H1 (cell line): ENCODE data around the gene TSC22D4. TPM values are rescaled to one million over a fixed set of nuclear protein-coding genes. Genes with fewer than 3 reads are reported as not detected.

Experiments
- CTCF ChIA-PET: fragments of 300-600 bp; sonication (Branson Sonifier 250); formaldehyde crosslinking; loops from one replicate; lab custom pipeline; 2021; ENCODE audit not compliant: partially characterized antibody; lab: Charles Lee
- POLR2A ChIA-PET: fragments of 300-600 bp; sonication (Branson Sonifier 250); formaldehyde crosslinking; loops from one replicate; lab custom pipeline; 2021; ENCODE audit warnings: inconsistent platforms; ENCODE audit not compliant: partially characterized antibody; lab: Charles Lee
- DNase-seq, 2 experiments: peaks; one replicate each; pipeline versions ENCODE4 v3.0.0 to v3.0.0-alpha.2; 2010 to 2022; ENCODE audit warnings: low spot score in 2 of 2, low read depth in 1 of 2, mixed read lengths in 1 of 2
- FAIRE-seq: peaks from 2 replicates; lab custom pipeline; 2011; peaks lifted over from hg19 to GRCh38; lab: Jason Lieb, UNC
- H2AFZ ChIP-seq: 2 replicates; pipeline ENCODE4 v1.8.1; 2012; ENCODE audit warnings: low read length, inconsistent platforms
- H2AK5ac ChIP-seq: 2 replicates; pipeline ENCODE4 v1.6.1; 2013; ENCODE audit warnings: low read depth, low read length
- H2BK120ac ChIP-seq: replicated peaks from 2 replicates; pipeline ENCODE3; 2013; ENCODE audit warnings: low read depth, low read length, inconsistent platforms
- H2BK12ac ChIP-seq: 2 replicates; pipeline ENCODE4 v1.6.1; 2013; ENCODE audit warnings: low read depth, low read length
- H2BK15ac ChIP-seq: 2 replicates; pipeline ENCODE4 v1.6.1; 2013; ENCODE audit warnings: low read length
- H2BK20ac ChIP-seq: 2 replicates; pipeline ENCODE4 v1.6.1; 2013; ENCODE audit warnings: low read length
- H2BK5ac ChIP-seq: 2 replicates; pipeline ENCODE4 v1.6.1; 2013; ENCODE audit warnings: low read depth, low read length
- H3K14ac ChIP-seq: 2 replicates; pipeline ENCODE4 v1.6.1; 2013; ENCODE audit warnings: inconsistent platforms; ENCODE audit not compliant: insufficient read length
- H3K18ac ChIP-seq: 2 replicates; pipeline ENCODE4 v1.6.1; 2013; ENCODE audit warnings: low read length; ENCODE audit errors: extremely low read depth
- H3K23ac ChIP-seq: 2 replicates; pipeline ENCODE4 v1.6.1; 2013; ENCODE audit warnings: inconsistent platforms; ENCODE audit not compliant: insufficient read length
- H3K23me2 ChIP-seq: 2 replicates; pipeline ENCODE4 v1.6.1; 2013; ENCODE audit warnings: low read depth, low read length
- H3K27ac ChIP-seq: 2 replicates; pipeline ENCODE4 v1.6.1; 2011; ENCODE audit warnings: low read depth, low read length, inconsistent platforms
- H3K27me3 ChIP-seq, 4 experiments: replicated peaks in 1 of 4; 1 replicate in 1 of 4; 2 replicates in 3 of 4; pipeline versions ENCODE4 v1.6.1 to v1.8.1; 2011 to 2013; ENCODE audit warnings: low read length in 3 of 4, mild to moderate bottlenecking in 3 of 4, inconsistent platforms in 2 of 4, mixed read lengths in 2 of 4, moderate library complexity in 1 of 4; ENCODE audit not compliant: control insufficient read depth in 3 of 4, insufficient read depth in 3 of 4; ENCODE audit errors: extremely low read depth in 1 of 4
- H3K36me3 ChIP-seq, 4 experiments: 2 replicates each; pipeline versions ENCODE4 v1.6.1 to v1.8.1; 2011 to 2013; ENCODE audit warnings: mild to moderate bottlenecking in 4 of 4, low read length in 3 of 4, moderate library complexity in 2 of 4, control low read depth in 1 of 4, inconsistent platforms in 1 of 4; ENCODE audit not compliant: insufficient read depth in 4 of 4, control insufficient read depth in 2 of 4
- H3K4ac ChIP-seq: replicated peaks from 2 replicates; pipeline ENCODE3; 2013; ENCODE audit warnings: low read length, low read depth, mixed read lengths, inconsistent platforms; ENCODE audit not compliant: insufficient read length
- H3K4me1 ChIP-seq, 4 experiments: replicated peaks in 1 of 4; 1 replicate in 1 of 4; 2 replicates in 3 of 4; pipeline versions ENCODE4 v1.6.1 to v1.8.1; 2011 to 2013; ENCODE audit warnings: low read length in 3 of 4, inconsistent platforms in 2 of 4, mixed read lengths in 1 of 4; ENCODE audit not compliant: insufficient read depth in 4 of 4, control insufficient read depth in 3 of 4
- H3K4me2 ChIP-seq, 2 experiments: 2 replicates each; pipeline versions ENCODE4 v1.6.1 to v1.8.1; 2011 to 2013; ENCODE audit warnings: low read depth in 2 of 2, low read length in 2 of 2, control low read depth in 1 of 2, inconsistent platforms in 1 of 2, mild to moderate bottlenecking in 1 of 2; ENCODE audit not compliant: insufficient read depth in 1 of 2
- H3K4me3 ChIP-seq, 4 experiments: fragments of 200-600, 300-600 bp in 1 of 4; sonication (generic), shearing (Covaris generic), sonication (Bioruptor Twin) in 1 of 4; 2 replicates each; pipeline versions ENCODE4 v1.5.1 to v1.8.1; 2011 to 2016; ENCODE audit warnings: low read length in 4 of 4, low read depth in 3 of 4, control low read depth in 2 of 4, inconsistent platforms in 2 of 4, mild to moderate bottlenecking in 2 of 4, mixed read lengths in 1 of 4, moderate library complexity in 1 of 4; ENCODE audit not compliant: insufficient read depth in 2 of 4; ENCODE audit errors: extremely low read depth in 1 of 4
- H3K56ac ChIP-seq: replicated peaks from 2 replicates; pipeline ENCODE3; 2013; ENCODE audit warnings: low read depth, mild to moderate bottlenecking, mixed read lengths, low read length, inconsistent platforms; ENCODE audit not compliant: insufficient read length
- H3K79me1 ChIP-seq: 2 replicates; pipeline ENCODE4 v1.6.1; 2013; ENCODE audit warnings: low read depth, low read length, control low read depth
- H3K79me2 ChIP-seq, 2 experiments: 2 replicates each; pipeline versions ENCODE4 v1.6.1 to v1.8.1; 2012 to 2013; ENCODE audit warnings: low read length in 2 of 2, mild to moderate bottlenecking in 2 of 2, inconsistent platforms in 1 of 2; ENCODE audit not compliant: insufficient read depth in 2 of 2, control insufficient read depth in 1 of 2
- H3K9ac ChIP-seq, 4 experiments: replicated peaks in 1 of 4; 1 replicate in 1 of 4; 2 replicates in 3 of 4; pipeline versions ENCODE4 v1.6.1 to v1.8.1; 2011 to 2013; ENCODE audit warnings: low read depth in 3 of 4, low read length in 3 of 4, control low read depth in 2 of 4, mild to moderate bottlenecking in 2 of 4, moderate library complexity in 2 of 4, inconsistent platforms in 1 of 4; ENCODE audit errors: extremely low read depth in 1 of 4
- H3K9me3 ChIP-seq, 2 experiments: 2 replicates each; pipeline versions ENCODE4 v1.6.1 to v1.8.1; 2012 to 2013; ENCODE audit warnings: mild to moderate bottlenecking in 2 of 2, moderate library complexity in 2 of 2, control low read depth in 1 of 2, inconsistent platforms in 1 of 2, low read depth in 1 of 2, low read length in 1 of 2, mixed read lengths in 1 of 2; ENCODE audit not compliant: insufficient read depth in 2 of 2
- H4K20me1 ChIP-seq, 2 experiments: replicated peaks in 1 of 2; 2 replicates each; pipeline versions ENCODE3 to v1.8.1; 2011 to 2013; ENCODE audit warnings: inconsistent platforms in 2 of 2, low read length in 2 of 2, mild to moderate bottlenecking in 1 of 2; ENCODE audit not compliant: insufficient read depth in 2 of 2, control insufficient read depth in 1 of 2
- H4K5ac ChIP-seq: 2 replicates; pipeline ENCODE4 v1.6.1; 2013; ENCODE audit warnings: low read length, low read depth, mixed read lengths, inconsistent platforms; ENCODE audit not compliant: insufficient read length
- H4K8ac ChIP-seq: 2 replicates; pipeline ENCODE4 v1.8.0; 2013; ENCODE audit warnings: mild to moderate bottlenecking, moderate library complexity, low read length, inconsistent platforms; ENCODE audit not compliant: insufficient read depth; ENCODE audit errors: extremely low read depth
- H4K91ac ChIP-seq: replicated peaks from 2 replicates; pipeline ENCODE3; 2013; ENCODE audit warnings: low read length, mixed read lengths, inconsistent platforms; ENCODE audit not compliant: insufficient read length
- ASH2L ChIP-seq: fragments of 200-600, 300-600 bp; sonication (generic); IDR thresholded peaks from one replicate; pipeline ENCODE4 v1.7.1; 2017; ENCODE audit warnings: low read length
- SP2 ChIP-seq: IDR thresholded peaks from 2 replicates; pipeline ENCODE4 v1.6.1; 2012; ENCODE audit warnings: mild to moderate bottlenecking, low read length, inconsistent platforms
- WGBS, 2 experiments: shearing (Covaris generic) in 1 of 2; methylation state at CpG; one replicate each; pipeline versions ENCODE4 v1.1.6 to v1.1.7; 2013 to 2015; ENCODE audit warnings: low lambda C conversion rate in 2 of 2, mixed read lengths in 2 of 2, inconsistent platforms in 1 of 2, low coverage in 1 of 2, missing lambda C conversion rate in 1 of 2; ENCODE audit not compliant: insufficient replicate concordance in 2 of 2, insufficient coverage in 1 of 2, insufficient read length in 1 of 2; ENCODE audit errors: extremely low coverage in 1 of 2, missing lambda C conversion rate in 1 of 2; 5-methylcytosine and 5-hydroxymethylcytosine counted together
- polyA plus RNA-seq, 7 experiments: library from polyadenylated mRNA; depleted of rRNA in 3 of 7; stranded (reverse) in 5 of 7; unstranded in 2 of 7; fragments of >200 nt in 5 of 7; fragments of 200-250 nt in 2 of 7; gene quantifications; 1 replicate in 5 of 7; 2 replicates in 1 of 7; 4 replicates in 1 of 7; pipeline versions ENCODE4 v1.2.1 to v1.2.3, GENCODE V29; 2011 to 2013; ENCODE audit warnings: missing spikeins in 2 of 7, mixed read lengths in 2 of 7
- total RNA-seq: library from RNA; stranded (reverse); fragmentation: NEBNext Ultra II Directional; extraction: Animal tissue kit (Norgen Biotek cat#: 25700); gene quantifications from 2 replicates; pipeline ENCODE4 v1.2.1, GENCODE V29; 2021

TSC22D4 gene
- total and polyA plus RNA-seq, 2 of the 8 experiments (the other 6 are each of a cell fraction or from before 2014, with no cell fraction given) = 13.2 to 20.3 TPM

GRCh38 chr7:100510437-100511239, 31.6 kb upstream of the TSC22D4 start:
- Histone ChIP-seq H2BK120ac (no peak overlapping the region), H3K4me1 (no peaks in the 10 kb centered on the region), H3K27ac (no peak overlapping the region), H3K23me2 (no peaks in the 10 kb centered on the region), H4K5ac (no peak overlapping the region), H3K4me3 (no peak overlapping the region), H3K23ac (no peak overlapping the region), H2BK5ac (no peak overlapping the region), H2BK12ac (no peak overlapping the region), H3K56ac (no peak overlapping the region), H3K4me2 (no peak overlapping the region), H2AK5ac (no peak overlapping the region), H4K8ac (no peak overlapping the region), H3K9ac (no peak overlapping the region), H3K18ac (no peak overlapping the region), H3K36me3 (no peaks in the 10 kb centered on the region), H3K9me3 (no peaks in the 10 kb centered on the region), H3K4ac (no peak overlapping the region), H2BK15ac (no peak overlapping the region), H2BK20ac (no peak overlapping the region), H2AFZ (no peak overlapping the region), H4K91ac (no peak overlapping the region), H3K79me2 (no peaks in the 10 kb centered on the region), H3K27me3 (no peaks in the 10 kb centered on the region; a peak in 1 of 7 replicates), H4K20me1 (no peaks in the 10 kb centered on the region), H3K14ac (no peak overlapping the region), H3K79me1 (no peaks in the 10 kb centered on the region)
- POLR2A ChIA-PET = interaction anchor here (0.7 kb wide), 1 partner anchor 98 kb away, joined by 3 read pairs; no protein-coding TSS in a partner anchor
- CTCF ChIA-PET = no interaction called here
- DNase-seq = no peak
- no peak for FAIRE-seq
- 94% methylated on average over 9 of the region's 9 CpGs; no CpG with 5 or more reads in 1 of the 2 experiments for WGBS, 2 experiments
- no peak for TF ChIP-seq ASH2L
- TF ChIP-seq SP2 = no peak
- TF ChIP-seq, all 59 proteins: peak for 0
